ENCODE results near the gene TLCD5.

The TLCD5 gene

DNA sequence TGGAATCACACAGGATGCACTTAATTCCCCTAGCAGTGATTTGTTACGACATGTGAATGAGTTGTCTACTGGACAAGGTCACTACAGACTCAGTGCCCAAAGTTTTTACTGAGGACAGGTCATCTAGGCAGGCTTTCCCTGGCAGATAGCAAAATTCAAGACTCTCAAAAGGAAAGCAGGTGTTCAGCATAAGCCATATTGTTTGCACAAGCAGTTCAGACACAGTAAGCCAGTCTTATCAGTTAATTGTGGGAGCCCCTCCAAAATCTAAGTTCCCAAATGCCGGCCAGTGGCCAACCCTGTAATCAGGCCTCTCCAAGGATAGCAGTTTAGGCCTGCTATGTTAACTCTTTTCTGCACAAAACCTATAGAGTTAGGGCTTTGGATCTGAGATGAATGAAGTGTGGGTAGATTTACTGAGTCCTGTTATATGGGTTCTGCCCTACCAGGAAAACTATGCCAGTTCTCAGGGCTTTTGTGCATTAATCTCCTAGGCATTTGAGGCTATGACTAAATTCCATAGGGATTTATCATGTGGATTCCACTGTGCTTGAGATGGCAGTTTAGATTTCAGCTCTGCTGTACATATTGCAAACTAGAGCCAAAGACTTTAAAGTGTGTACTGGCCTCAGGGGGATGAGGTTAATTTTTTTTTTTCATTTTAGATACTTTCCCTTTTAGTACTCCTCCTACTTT lies 6.3 kb downstream of the TLCD5 start:
- DNase-seq (ENCODE audit: low read depth) = peak; percentile 79
- TF ChIP-seq, protein P1, sequence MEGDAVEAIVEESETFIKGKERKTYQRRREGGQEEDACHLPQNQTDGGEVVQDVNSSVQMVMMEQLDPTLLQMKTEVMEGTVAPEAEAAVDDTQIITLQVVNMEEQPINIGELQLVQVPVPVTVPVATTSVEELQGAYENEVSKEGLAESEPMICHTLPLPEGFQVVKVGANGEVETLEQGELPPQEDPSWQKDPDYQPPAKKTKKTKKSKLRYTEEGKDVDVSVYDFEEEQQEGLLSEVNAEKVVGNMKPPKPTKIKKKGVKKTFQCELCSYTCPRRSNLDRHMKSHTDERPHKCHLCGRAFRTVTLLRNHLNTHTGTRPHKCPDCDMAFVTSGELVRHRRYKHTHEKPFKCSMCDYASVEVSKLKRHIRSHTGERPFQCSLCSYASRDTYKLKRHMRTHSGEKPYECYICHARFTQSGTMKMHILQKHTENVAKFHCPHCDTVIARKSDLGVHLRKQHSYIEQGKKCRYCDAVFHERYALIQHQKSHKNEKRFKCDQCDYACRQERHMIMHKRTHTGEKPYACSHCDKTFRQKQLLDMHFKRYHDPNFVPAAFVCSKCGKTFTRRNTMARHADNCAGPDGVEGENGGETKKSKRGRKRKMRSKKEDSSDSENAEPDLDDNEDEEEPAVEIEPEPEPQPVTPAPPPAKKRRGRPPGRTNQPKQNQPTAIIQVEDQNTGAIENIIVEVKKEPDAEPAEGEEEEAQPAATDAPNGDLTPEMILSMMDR (conservative IDR thresholded peaks at IDR 0.05; ENCODE audit: low read depth, low read length) = no peak
- H3K4me3 ChIP-seq (ENCODE audit: low read depth, low read length) = no peak overlapping the region

DNA sequence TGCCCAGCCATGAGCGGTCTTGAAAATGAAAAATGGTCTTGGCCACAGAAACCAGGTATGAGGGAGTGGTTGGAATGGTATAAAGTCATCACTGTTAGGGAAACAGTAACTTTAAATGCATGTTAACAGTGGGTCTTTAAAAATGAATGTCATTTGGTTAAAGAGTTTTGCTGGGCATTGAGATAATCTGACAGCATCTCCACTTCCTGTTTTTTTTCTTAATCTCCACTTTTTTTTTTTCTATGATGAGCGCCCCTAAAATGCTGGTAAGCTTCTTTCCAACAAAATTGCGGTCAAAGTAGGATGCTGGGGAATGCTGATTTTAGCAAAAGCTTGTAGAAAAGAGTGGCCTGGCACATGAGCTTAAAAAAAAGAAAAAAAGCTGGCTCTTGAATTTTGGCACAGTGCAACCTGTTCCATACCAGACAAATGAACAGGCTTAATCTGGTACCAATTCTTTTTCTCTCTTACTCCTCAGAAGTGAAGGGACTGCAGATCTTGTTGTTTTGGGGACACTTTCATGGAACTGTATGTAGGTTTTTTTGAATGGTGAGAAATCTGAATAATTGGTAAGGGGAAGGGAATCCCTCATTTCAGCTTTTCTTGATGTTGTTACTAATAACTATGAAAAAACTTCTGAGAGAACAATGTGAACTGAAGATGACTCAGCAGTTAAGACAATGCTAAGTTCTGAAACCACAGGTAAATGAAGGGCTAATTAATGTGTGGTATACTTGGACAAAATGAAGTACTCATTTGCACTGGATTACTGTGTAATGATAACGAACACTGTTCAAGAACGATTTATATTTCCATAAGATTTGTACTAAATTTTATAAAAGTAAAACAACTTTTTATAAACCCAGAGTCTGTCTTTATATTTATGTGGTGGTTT lies 8.0 kb downstream of the TLCD5 start:
- no peak overlapping the region for H3K4me3 ChIP-seq (ENCODE audit: low read depth, low read length)
- TF ChIP-seq, protein P1 (conservative IDR thresholded peaks at IDR 0.05; ENCODE audit: low read depth, low read length) = no peak
- DNase-seq (ENCODE audit: low read depth) = no peak

GRCh38 chr11:120333801-120334200 lies 8.7 kb downstream of the TLCD5 start:
- TF ChIP-seq, protein P1 (conservative IDR thresholded peaks at IDR 0.05; ENCODE audit: low read depth, low read length) = no peak
- H3K4me3 ChIP-seq (ENCODE audit: low read depth, low read length) = no peak overlapping the region
- DNase-seq (ENCODE audit: low read depth) = no peak

DNA sequence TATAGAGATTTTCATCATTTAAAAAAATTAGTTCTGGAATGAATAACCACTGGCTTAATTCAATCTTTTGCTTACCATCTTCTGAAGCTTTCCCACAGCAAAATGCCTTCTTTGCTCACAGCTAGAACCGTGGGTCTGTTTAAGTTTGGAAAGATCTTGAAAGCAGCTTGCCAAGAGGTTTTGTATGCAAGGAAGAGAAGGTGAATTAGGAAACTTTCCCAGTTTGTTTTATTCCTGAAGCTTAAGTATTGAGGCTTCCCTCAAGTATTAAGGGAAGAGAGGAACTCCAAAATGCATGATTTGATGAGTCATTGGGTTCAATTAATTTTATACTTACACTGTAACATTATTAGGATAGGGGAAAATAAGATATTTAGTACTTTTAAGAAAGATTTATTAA lies 9.2 kb downstream of the TLCD5 start:
- no peak for DNase-seq (ENCODE audit: low read depth)
- no peak overlapping the region for H3K4me3 ChIP-seq (ENCODE audit: low read depth, low read length)
- TF ChIP-seq, protein P1 (conservative IDR thresholded peaks at IDR 0.05; ENCODE audit: low read depth, low read length) = no peak

GRCh38 chr11:120334894-120335462 lies 9.9 kb downstream of the TLCD5 start:
- peak overlapping the region; percentile 81 for H3K4me3 ChIP-seq (ENCODE audit: low read depth, low read length)
- DNase-seq (ENCODE audit: low read depth) = peak; percentile 94
- TF ChIP-seq, protein P1 (conservative IDR thresholded peaks at IDR 0.05; ENCODE audit: low read depth, low read length) = peak; percentile 72

DNA sequence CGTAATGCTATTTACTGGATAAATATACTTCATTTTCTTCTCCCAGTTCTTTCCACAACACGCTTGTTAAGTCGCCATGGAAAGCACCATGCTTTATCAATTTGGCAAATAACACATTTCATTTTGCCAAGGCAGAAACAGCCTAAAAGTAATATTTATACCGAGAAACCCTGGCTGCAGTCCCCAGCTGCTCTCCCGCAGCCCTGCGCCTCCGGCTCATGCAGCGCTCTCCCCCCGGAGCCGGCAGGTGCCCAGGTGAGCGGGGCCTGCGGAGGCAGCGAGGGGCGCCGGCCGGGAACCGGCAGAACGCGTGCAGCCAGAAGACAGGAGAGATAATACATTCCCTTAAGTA lies 10.4 kb downstream of the TLCD5 start:
- peak overlapping the region; percentile 81 for H3K4me3 ChIP-seq (ENCODE audit: low read depth, low read length)
- DNase-seq (ENCODE audit: low read depth) = peak; percentile 40
- TF ChIP-seq, protein P1 (conservative IDR thresholded peaks at IDR 0.05; ENCODE audit: low read depth, low read length) = no peak

All from choroid plexus epithelial cell (primary cell).